NCI-H1694 treated with DMSO at 0.1 percent for 48 hours (cell line): ENCODE measurements around the gene COL28A1.
A peak's percentile ranks its signal among the peaks of the same experiment; 100 is the strongest.
"Not testable (repeated sequence)": the region's sequence is repeated elsewhere in the genome, so short reads cannot be mapped to it uniquely, and the experiment has no call there.

ENCODE experiments used
- DNase-seq: peaks from one replicate; lab custom pipeline; 2025; lab: John Stamatoyannopoulos, UW

COL28A1 gene

DNA sequence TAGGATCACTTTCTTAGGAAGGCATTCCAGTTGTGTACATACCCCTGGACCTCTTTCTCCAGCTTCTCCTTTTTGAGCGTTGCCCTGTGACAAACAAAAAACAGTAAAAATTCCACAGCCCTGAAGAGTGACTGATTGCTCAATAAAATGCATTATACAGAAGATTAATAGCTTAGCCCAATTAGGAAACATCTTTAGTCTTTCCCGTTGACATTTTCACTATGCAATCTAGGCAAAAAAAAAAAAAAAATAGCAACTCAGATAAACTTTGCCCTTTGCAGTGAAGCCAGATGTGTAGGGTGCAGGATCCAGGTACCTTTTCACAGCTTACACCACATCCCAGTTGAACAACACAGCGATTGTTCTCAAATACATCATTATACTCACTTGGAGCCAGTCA is 17.9 kb downstream of the COL28A1 start:
- DNase-seq = no peak

DNA sequence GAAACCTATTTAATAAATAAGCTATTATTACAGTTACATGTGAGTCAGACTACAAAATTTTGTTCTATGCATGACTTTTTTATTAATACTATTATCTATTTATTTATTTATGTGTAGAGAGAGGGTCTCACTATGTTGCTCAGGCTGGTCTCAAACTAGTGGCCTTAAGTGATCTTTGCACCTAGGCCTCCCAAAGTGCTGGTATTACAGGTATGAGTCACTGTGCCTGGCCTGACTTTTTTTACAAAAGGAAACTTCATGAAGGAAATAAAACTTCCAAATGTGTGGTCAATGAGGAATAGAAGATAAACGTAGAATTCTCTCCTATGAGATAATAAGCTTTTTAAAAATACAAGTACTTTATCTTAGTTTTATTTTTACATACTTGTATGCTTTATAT is 19.0 kb downstream of the COL28A1 start:
- DNase-seq = no peak

DNA sequence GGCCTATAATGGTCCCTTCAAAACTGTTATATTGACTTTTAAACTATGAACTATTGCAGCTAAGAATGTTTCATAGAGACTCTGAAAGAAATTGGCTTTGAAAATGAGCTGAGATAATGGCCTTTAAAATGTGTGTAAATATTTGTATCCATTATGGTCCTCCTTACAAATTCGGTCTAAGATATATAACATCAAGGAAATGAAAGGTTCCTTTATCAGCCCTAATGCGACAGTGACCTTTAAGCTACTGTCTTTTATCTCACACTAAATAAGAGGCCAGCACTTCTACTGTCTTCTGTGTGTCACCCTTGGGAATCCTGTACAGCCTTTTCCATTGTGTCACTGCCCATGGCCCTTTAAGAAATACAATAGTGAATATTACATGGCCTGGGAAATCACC is 19.5 kb downstream of the COL28A1 start:
- DNase-seq = no peak

DNA sequence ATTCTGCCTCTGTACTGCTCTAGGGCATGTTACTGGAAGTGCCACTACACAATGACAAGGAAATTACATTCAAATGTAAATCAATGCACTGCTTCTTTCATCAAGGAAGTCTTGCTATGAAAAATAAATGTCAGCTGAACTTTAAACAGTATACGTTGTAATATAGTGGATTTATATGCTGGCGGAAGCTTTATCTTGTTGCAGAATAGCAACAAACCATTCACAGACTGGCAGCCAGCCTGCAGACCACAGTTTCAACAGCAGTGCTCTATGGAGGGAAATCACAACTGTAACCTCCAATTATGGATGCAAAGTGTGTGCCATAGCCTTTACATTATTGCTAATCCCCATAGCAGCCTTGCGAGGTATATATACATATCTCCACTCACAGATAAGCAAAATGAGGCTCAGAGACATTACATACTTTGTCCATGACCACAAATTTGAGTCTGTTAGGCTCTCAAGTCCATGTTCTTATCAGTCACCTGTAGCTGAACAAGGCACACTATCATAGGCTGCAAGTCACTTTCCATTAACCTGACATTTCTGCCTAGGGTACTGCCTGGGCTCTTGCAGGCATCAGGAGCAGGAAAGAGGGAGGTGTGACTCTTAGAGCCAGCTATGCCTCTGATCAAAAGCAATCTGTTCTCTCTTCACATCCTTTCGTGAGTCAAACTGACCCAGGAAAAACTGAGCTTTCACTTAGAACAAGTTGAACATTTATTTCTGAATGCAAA is 22.6 kb downstream of the COL28A1 start:
- no peak for DNase-seq

DNA sequence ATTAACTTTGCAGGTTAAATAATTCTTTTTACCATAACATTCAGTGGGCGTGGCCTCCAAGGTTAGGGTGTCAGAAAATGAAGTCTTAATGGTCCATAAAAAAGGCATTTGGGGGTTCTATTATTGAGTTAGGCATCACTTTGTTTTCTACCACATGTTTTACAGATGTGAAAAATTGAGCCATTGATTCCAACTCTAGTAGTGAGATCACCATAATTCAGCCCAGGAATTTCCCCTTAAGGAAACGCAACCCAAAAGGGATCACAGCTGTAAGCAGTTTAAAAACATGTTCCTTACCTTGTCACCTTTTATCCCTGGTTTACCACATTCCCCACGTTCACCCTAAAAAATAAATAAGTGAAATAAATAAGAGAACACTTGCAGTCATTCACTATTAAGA is 24.9 kb downstream of the COL28A1 start:
- DNase-seq = no peak

DNA sequence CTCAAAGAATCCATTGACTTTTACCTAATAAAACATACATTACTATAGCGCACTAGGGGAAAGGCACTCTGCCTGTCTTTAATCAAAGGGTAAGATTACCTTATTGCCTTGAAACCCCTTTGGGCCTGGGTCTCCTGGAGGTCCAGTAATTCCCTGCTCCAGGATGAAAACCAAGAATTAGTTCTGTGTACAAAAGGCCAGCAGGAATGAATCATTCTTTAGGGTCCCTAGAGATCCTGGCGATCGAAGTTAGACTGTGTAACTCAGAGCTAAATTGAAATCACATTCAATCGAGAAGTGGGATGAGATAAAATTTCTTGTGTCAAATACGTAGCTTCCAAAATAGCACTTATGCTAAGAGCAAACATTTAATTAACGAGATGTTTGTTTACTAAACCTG is 29.8 kb downstream of the COL28A1 start:
- no peak for DNase-seq

DNA sequence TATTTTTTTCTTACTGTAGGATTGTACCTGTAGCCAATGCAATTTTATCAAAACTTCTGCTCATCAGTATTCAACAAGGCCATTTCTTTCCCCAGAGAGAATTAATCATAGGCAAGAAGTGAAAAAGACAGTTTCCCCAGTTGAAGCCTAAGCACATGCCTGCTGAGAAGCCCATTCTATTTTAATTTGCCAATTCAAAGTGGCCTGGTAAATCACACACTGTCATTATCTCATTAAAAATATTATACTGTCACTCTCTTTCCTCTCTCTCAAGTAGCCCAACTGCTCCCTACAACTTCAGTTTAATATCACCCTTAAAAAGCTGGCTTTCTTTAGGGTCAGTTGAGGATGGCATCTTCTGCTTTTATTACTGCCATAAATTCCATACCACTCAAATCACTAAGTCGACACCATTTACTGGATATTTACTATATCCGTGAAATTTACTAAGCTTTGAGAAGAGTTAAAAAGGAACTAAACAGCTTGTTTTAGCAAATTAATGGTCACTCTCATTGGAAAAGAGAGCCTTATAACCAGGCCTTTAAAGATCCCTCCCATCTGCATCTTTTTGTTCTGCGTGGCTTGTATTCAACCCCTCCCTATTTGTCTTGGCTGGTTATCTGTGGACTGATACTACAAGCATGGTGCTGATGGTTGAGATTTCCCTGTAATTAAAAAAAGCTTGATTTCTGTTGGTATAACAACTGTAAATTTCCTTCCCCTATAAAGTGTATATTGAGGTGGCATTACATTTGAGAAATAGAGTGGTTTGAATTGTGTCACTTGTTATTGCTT is 30.6 kb downstream of the COL28A1 start:
- no peak for DNase-seq

DNA sequence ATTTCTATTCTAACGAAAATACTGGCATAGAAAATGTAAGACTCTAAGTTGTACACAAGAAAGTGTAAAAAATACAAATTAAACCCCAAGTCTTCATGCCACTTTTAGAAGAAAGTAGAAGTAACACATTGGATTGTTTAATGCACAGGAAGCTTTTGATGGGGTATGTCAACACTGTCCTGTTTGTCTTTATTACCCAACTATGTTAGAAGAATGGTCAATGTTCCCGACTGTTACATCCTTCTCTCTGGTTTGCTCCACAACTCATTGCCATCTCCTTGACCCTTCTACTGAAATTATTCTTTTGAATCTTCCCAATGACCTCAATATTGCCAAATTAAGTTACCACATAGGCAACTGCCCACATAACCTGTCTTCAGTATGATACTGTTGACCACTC is 35.8 kb downstream of the COL28A1 start:
- DNase-seq = no peak

DNA sequence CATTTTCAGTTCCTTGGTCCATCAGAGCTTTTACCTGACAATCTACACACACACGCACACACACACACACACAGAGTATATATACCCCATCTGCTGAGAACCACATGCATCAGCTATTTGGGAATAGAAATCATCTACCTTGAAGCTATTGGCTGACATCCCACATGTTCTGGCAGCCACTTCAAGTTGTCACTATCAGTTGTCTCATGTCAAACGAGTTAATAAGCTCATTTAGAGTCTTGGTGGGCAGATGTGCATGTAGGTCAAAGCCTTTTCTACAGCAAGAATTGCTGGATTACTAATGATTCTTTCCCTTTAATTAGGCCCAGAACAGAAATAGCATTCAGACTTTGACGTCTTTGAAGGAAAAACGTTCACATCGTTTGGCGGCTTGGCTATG is 36.8 kb downstream of the COL28A1 start:
- DNase-seq = peak; percentile 85

DNA sequence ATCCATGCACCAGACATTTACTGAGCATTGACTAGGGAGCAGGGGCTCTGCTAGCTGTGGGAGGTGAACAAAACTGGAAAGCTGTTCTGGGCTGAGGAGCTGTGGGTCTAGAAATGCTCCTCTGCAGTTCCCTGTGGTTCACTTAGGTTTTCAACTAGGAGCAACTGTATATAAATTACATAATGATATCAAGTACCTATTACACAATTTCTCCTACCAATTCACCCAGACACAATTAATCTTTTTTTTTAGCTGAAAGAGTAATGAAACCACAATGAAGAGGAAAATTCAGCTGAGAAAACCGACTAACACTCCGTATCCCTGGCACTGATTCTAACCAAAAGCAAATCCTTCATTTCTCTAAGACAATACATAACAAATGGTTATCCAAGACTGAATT is 39.4 kb downstream of the COL28A1 start:
- DNase-seq = no peak

DNA sequence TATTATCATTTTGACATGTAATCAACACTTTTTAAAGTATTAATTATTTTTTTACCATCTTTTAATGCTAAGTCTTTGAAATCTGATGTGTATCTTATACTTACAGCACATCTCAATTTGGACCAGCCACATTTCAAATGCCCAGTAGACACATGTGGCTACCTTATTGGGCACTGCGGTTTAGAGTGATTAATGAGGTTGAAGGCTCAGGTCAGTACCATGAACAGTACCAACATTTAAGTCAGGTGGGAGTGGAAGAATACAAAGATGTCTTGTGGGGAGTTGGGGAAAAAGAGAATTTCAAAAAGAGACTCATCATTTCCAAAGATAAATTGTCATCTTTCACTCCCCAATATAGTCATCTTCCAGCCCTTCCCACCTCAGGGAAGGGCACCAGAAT is 40.5 kb downstream of the COL28A1 start:
- no peak for DNase-seq

DNA sequence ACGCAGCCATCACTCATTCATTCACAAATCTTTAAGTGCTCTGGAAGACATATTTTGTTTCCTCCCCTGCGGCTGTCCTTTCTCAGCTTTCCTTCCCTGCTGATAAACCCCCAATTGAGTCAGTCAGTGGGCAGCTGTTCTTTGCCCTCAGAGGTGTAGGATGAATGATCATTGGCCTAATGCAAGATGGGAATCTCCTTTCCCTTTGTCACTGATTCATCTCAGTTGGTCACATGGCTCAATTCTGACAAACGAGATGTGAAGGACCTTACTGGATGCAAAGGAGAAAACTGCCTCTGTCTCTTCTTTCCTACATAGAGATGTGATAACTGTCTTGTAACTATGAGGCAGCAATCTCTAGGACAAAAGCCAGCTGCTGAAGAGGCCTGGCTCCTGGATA is 44.6 kb downstream of the COL28A1 start:
- no peak for DNase-seq

DNA sequence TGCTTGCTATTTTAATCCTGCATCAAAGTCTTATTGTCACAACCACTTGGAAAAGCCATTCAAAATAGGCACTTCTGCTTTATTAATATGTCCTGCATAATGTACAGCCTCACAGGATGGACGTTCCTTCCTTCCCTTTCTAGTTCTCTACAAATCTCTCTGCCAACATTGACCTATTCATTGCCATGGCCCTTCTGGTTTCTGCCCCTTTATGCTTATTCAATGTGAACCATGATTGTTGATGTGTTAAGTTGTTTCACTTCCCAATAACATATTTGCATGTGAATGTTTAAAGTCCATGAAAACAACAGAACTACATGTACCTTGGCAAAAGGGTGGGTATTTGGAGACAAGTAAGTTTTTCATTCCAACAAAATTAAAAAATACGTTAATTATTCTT is 45.7 kb downstream of the COL28A1 start:
- DNase-seq = no peak

DNA sequence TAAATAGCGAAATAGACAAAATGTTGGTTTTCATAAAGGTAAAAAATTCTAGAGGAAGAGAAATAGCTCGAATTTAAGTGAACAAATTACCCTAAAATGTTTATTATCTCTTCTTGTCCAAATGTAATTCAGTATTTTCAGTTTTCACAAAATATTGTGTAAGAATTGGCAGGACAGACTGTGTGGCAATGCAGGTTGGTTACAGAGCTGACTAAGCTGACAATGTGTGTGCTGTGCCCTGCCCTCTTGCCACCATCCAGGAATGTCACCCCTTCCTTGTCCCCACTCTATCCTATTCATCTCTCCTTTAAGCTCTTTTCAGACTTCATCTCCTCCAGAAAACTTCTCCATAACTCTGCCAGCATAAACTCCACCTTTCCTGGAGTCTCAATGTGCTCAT is 46.1 kb downstream of the COL28A1 start:
- no peak for DNase-seq

DNA sequence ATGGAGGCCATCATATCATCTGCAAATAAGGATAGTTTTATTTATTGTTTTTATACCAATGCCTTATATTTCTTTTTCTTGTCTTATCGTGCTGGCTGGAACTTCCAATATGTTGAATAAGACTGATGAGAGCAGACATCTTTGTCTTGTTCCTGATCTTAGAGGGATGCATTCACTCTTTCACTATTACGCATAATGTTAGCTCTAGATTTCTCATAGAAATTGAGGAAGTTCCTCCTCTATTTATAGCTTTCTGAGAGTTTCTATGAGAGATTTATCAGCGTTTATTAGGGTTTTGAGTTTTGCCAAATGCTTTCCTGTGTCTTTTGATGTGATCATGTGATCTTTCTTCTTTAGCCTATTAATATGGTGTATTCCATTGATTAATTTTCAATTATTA is 49.3 kb downstream of the COL28A1 start:
- no peak for DNase-seq

DNA sequence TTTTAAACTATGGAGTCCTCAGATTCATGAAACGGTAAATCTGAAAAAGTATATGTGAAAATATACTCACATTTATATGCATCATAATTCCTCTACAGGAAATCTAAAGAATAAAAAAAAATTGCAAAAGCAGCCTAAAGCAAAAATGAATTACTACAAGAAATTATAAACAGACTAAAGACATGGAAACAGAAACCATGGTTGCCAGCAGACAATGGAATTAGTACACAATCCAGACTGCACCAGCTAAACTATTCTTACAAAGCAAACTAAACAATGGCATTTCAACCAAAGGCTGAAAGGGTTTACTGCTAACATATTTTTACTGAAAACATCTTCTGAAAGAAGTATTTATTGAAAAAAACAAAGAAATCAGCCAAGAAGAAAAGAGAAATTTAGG is 51.6 kb downstream of the COL28A1 start:
- no peak for DNase-seq

DNA sequence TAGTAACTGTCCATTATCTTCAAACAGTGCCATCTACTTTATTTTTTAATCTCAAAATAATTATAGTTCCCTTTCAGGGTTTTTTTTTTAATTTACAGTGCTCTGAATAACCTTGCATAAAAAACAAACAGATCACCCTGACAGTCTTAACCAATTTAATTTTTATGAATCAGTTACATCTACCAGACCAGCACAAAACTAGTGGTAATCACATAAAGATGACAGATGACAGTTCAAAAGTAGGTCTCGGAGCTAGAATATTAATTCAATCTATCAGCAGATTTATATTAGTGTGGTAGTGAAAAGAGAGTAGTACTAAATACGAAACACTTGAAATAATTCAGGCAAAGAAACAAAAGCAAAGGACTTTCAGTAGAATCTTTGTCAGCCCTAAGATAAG is 53.9 kb downstream of the COL28A1 start:
- no peak for DNase-seq

DNA sequence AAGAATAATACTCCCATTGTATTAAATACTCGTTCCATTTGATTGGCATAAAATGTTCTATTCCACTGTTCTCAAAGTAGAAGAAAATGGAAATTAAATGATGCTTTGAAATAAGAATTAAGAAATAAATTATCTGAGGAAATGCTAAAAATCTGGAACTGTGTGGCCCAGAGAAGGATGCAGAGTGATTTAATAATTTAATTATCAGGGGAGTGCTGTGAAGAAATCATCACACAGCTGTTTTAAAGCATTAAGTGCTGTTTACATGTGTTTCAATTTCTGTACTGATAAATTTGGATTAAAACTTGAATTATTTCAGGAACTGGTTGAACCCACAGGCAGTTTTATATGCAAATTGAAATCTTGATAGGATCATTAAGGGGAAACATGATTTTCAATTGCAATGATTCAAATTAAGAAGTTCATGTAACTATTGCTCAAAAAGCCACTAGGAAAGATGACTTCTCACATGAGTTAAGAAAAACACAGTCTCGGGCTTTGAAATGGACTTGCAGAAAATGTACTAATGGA is 56.3 kb downstream of the COL28A1 start:
- DNase-seq = no peak

DNA sequence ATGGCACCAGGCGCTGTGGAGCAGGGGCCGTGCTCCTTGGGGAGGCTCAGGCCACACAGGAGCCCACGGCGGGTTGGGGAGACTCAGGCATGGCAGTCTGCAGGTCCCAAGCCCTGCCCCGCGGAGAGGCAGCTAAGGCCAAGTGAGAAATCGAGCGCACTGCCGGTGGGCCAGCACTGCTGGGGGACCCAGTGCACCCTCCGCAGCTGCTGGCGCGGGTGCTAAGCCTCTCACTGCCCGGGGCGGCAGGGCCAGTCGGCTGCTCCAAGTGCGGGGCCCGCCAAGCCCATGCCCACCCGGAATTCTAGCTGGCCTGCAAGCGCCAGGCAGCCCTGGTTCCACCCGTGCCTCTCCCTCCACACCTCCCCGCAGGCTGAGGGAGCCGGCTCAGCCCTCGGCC is 57.1 kb downstream of the COL28A1 start:
- no peak for DNase-seq

DNA sequence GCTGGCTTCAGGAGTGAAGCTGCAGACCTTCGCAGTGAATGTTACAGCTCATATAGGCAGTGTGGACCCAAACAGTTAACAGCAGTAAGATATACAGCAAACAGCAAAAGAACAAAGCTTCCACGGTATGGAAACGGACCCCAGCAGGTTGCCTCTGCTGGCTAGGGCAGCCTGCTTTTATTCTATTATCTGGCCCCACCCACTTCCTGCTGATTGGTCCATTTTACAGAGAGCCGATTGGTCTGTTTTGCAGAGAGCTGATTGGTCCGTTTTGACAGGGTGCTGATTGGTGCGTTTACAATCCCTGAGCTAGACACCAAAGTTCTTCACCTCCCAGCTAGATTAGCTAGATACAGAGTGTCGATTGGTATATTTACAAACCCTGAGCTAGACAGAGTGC is 58.0 kb downstream of the COL28A1 start:
- not testable (repeated sequence) for DNase-seq

DNA sequence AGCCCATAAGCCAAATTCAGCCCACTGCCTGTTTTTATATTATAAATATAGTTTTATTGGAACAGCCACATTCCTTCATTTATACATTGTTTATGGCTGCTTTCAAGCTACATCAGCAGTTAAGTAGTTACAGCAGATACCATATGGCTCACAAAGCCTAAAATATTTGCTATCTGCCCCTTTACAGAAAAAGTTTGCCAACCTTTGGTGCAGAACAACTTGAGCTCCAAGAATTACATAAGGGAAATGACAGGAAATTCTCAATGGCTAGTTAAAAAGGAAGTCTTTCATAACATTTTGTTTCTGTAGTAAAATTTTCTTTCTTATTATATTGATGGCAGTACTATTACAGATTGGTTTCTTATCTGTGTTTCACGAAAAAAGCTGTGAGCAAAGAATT is 59.3 kb downstream of the COL28A1 start:
- no peak for DNase-seq

DNA sequence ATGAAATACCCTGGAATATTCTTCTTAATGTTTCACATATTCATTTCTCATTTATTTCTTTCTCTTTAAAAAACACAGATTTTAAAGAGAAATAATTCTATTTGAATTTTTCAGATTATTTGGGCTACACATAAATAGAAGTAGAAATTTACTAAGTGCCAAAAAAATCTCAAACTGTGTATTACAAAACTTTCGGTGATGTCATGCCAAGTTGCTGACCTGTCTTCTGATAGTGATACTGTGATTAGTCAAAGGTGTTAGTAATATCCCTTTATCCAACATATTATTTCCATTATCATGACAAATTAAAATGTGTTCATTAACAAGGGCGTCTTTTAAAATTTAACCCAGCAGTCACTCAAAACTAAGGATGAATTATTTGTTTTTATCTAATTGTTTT is 60.1 kb downstream of the COL28A1 start:
- no peak for DNase-seq

DNA sequence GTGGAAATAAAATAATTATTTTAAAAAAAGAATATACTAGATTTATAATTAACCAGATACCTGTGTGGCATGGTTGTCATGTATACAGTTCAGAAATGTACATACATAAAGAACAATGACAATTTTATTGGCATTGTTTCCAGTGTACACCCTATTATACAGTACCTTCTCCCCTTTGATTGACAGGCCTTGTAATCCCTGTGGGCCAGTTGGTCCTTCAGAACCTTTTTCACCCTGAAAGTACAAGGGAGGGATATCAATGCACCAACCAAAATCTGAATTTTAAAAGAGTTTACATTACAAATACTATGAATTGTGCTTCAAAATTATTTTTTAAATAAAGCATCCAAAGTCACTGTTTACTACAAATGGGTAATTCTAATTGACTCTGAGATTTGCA is 61.2 kb downstream of the COL28A1 start:
- DNase-seq = no peak
